OCI-LY1 (cell line): ENCODE measurements around the gene OPN3.

ENCODE experiments used
- H2AFZ ChIP-seq: fragments of 200-600 bp; sonication (generic), shearing (Covaris generic); 2 replicates; pipeline ENCODE4 v1.6.0; 2014; ENCODE audit warnings: antibody characterized with exemption, mild to moderate bottlenecking, low read length
- H3F3A ChIP-seq: fragments of 200-600 bp; sonication (generic), shearing (Covaris generic); 2 replicates; pipeline ENCODE4 v1.6.0; 2014; ENCODE audit warnings: mild to moderate bottlenecking, antibody characterized with exemption, low read length, moderate library complexity; ENCODE audit not compliant: insufficient read depth
- H3K27ac ChIP-seq: fragments of 200-600 bp; sonication (generic); 2 replicates; pipeline ENCODE4 v1.5.1; 2014; ENCODE audit warnings: low read length, mixed run types, mild to moderate bottlenecking, low read depth; ENCODE audit not compliant: poor library complexity, severe bottlenecking
- H3K27me3 ChIP-seq: fragments of 200-600 bp; sonication (generic); 2 replicates; pipeline ENCODE4 v1.6.0; 2014; ENCODE audit warnings: antibody characterized with exemption, mild to moderate bottlenecking, low read length, moderate library complexity; ENCODE audit not compliant: insufficient read depth
- H3K36me3 ChIP-seq: fragments of 200-600 bp; sonication (generic); 2 replicates; pipeline ENCODE4 v1.6.1; 2014; ENCODE audit warnings: mild to moderate bottlenecking, antibody characterized with exemption, low read length, moderate library complexity, mixed read lengths; ENCODE audit not compliant: insufficient read depth
- H3K4me1 ChIP-seq: fragments of 200-600 bp; sonication (generic); 2 replicates; pipeline ENCODE4 v1.5.1; 2014; ENCODE audit warnings: mild to moderate bottlenecking, low read length, moderate library complexity; ENCODE audit not compliant: insufficient read depth, severe bottlenecking
- H3K4me2 ChIP-seq: fragments of 200-600 bp; sonication (generic), shearing (Covaris generic); 2 replicates; pipeline ENCODE4 v1.6.1; 2014; ENCODE audit warnings: low read length
- H3K4me3 ChIP-seq: fragments of 200-600 bp; sonication (generic); 2 replicates; pipeline ENCODE4 v1.5.1; 2014; ENCODE audit warnings: low read length, low read depth, mild to moderate bottlenecking, mixed read lengths; ENCODE audit not compliant: poor library complexity, severe bottlenecking
- H3K79me2 ChIP-seq: fragments of 200-600 bp; shearing (Covaris generic); 2 replicates; pipeline ENCODE4 v1.6.1; 2016; ENCODE audit warnings: mixed run types, low read length, mixed read lengths; ENCODE audit not compliant: insufficient read depth
- H3K9ac ChIP-seq: fragments of 200-600 bp; sonication (generic), shearing (Covaris generic); 2 replicates; pipeline ENCODE4 v1.6.1; 2014; ENCODE audit warnings: mild to moderate bottlenecking, low read length, mixed read lengths
- H3K9me2 ChIP-seq: fragments of 200-600 bp; sonication (generic), shearing (Covaris generic); 2 replicates; pipeline ENCODE4 v1.6.1; 2014; ENCODE audit warnings: low read depth, mild to moderate bottlenecking, low read length, mixed read lengths
- H3K9me3 ChIP-seq: fragments of 200-600 bp; shearing (Covaris generic); 2 replicates; pipeline ENCODE4 v1.6.1; 2014; ENCODE audit warnings: low read length, mixed read lengths
- H4K20me1 ChIP-seq: fragments of 200-600 bp; sonication (generic), shearing (Covaris generic); 2 replicates; pipeline ENCODE4 v1.6.0; 2016; ENCODE audit warnings: mild to moderate bottlenecking, low read length; ENCODE audit not compliant: insufficient read depth
- CTCF ChIP-seq: fragments of 200-600 bp; sonication (generic), shearing (Covaris generic); IDR thresholded peaks from 2 replicates; pipeline ENCODE4 v1.5.1; 2017; ENCODE audit warnings: mild to moderate bottlenecking, antibody characterized with exemption, low read length, moderate library complexity, mixed read lengths
- EZH2 ChIP-seq: fragments of 200-600 bp; sonication (generic), shearing (Covaris generic); IDR thresholded peaks from 2 replicates; pipeline ENCODE4 v1.8.0; 2017; ENCODE audit warnings: borderline replicate concordance, mixed run types, mild to moderate bottlenecking, antibody characterized with exemption, low read length, moderate library complexity, mixed read lengths

Gene OPN3

GRCh38 chr1:241658081-241658793 is 18.1 kb upstream of the OPN3 start:
- Histone ChIP-seq H3K27me3 (no peaks in the 10 kb centered on the region), H3K9me2 (no peaks in the 10 kb centered on the region), H2AFZ (no peak overlapping the region)

GRCh38 chr1:241654641-241655040 is 14.5 kb upstream of the OPN3 start:
- H3K4me2 ChIP-seq = no peak overlapping the region

More at GRCh38 chr1:241658081-241658793, 18.1 kb upstream of the OPN3 start:
- Histone ChIP-seq H3K9me3 (no peaks in the 10 kb centered on the region), H3K4me2 (no peak overlapping the region), H3K36me3 (no peaks in the 10 kb centered on the region), H3K27ac (no peak overlapping the region), H3K9ac (no peak overlapping the region), H3K4me3 (no peak overlapping the region), H3K4me1 (no peaks in the 10 kb centered on the region), H3F3A (no peaks in the 10 kb centered on the region), H4K20me1 (no peaks in the 10 kb centered on the region), H3K79me2 (no peaks in the 10 kb centered on the region)
- TF ChIP-seq EZH2 (no peak), CTCF (no peak)

GRCh38 chr1:241654019-241654418 is 13.8 kb upstream of the OPN3 start:
- Histone ChIP-seq H3K4me3 (no peak overlapping the region), H3K4me1 (no peaks in the 10 kb centered on the region), H3K27ac (no peak overlapping the region), H4K20me1 (no peaks in the 10 kb centered on the region), H3K9me3 (no peaks in the 10 kb centered on the region), H3K79me2 (no peaks in the 10 kb centered on the region), H3K27me3 (no peaks in the 10 kb centered on the region), H3K9ac (no peak overlapping the region), H3F3A (no peaks in the 10 kb centered on the region), H3K36me3 (no peaks in the 10 kb centered on the region), H3K9me2 (no peaks in the 10 kb centered on the region), H3K4me2 (no peak overlapping the region), H2AFZ (no peak overlapping the region)
- TF ChIP-seq EZH2 (no peak), CTCF (no peak)

More at GRCh38 chr1:241654641-241655040, 14.5 kb upstream of the OPN3 start:
- Histone ChIP-seq H3K27me3 (no peaks in the 10 kb centered on the region), H3F3A (no peaks in the 10 kb centered on the region), H3K27ac (no peak overlapping the region), H3K9me3 (no peaks in the 10 kb centered on the region), H3K36me3 (no peaks in the 10 kb centered on the region), H3K9me2 (no peaks in the 10 kb centered on the region), H3K4me1 (no peaks in the 10 kb centered on the region), H3K9ac (no peak overlapping the region), H4K20me1 (no peaks in the 10 kb centered on the region), H2AFZ (no peak overlapping the region), H3K4me3 (no peak overlapping the region), H3K79me2 (no peaks in the 10 kb centered on the region)
- TF ChIP-seq EZH2 = no peak
- no peak for TF ChIP-seq CTCF
